Endothelial cell of umbilical vein (primary cell): ENCODE measurements around the gene SLC12A6. TPM values are rescaled to one million over a fixed set of nuclear protein-coding genes. Genes with fewer than 3 reads are reported as not detected.
"Not testable (repeated sequence)": the region's sequence is repeated elsewhere in the genome, so short reads cannot be mapped to it uniquely, and the experiment has no call there.

Experiments
- BruUV-seq: library from RNA; stranded (reverse); fragments of 400-500 nt; replicated peaks from 2 replicates; lab custom pipeline; 2021; lab: Mats Ljungman, UMichigan
- CTCF ChIA-PET: fragments of 300-600, 350-600 bp; sonication (Branson Sonifier 250); formaldehyde crosslinking; loops from one replicate; lab custom pipeline; 2021; ENCODE audit warnings: antibody characterized with exemption, inconsistent platforms; lab: Charles Lee
- POLR2A ChIA-PET: fragments of 300-600, 350-600 bp; sonication (Branson Sonifier 250); formaldehyde crosslinking; loops from one replicate; lab custom pipeline; 2021; ENCODE audit warnings: antibody characterized with exemption, inconsistent platforms; lab: Charles Lee
- DNase-seq: peaks from one replicate; pipeline ENCODE4 v3.0.0-alpha.2; 2011; ENCODE audit warnings: low read depth, low spot score
- FAIRE-seq: peaks from 2 replicates; lab custom pipeline; 2011; peaks lifted over from hg19 to GRCh38; lab: Jason Lieb, UNC
- H2AFZ ChIP-seq: 2 replicates; pipeline ENCODE4 v1.6.0; 2012; ENCODE audit warnings: low read depth, low read length, control low read depth, inconsistent platforms
- H3K27ac ChIP-seq: 2 replicates; pipeline ENCODE4 v1.5.1; 2011; ENCODE audit warnings: low read depth, mild to moderate bottlenecking, control low read depth, low read length, moderate library complexity; ENCODE audit not compliant: insufficient read depth
- H3K27me3 ChIP-seq, 2 experiments: 2 replicates each; pipeline versions ENCODE4 v1.6.0 to v1.6.1; 2011; ENCODE audit warnings: low read length in 2 of 2, mixed read lengths in 1 of 2; ENCODE audit not compliant: control insufficient read depth in 2 of 2, insufficient read depth in 2 of 2
- H3K36me3 ChIP-seq, 2 experiments: 2 replicates in 1 of 2; 3 replicates in 1 of 2; pipeline ENCODE4 v1.5.1; 2011; ENCODE audit warnings: low read length in 2 of 2, mild to moderate bottlenecking in 1 of 2, moderate library complexity in 1 of 2; ENCODE audit not compliant: control insufficient read depth in 2 of 2, insufficient read depth in 2 of 2; ENCODE audit errors: extremely low read depth in 1 of 2
- H3K4me1 ChIP-seq: 3 replicates; pipeline ENCODE4 v1.5.1; 2011; ENCODE audit warnings: mild to moderate bottlenecking, low read length; ENCODE audit not compliant: control insufficient read depth, insufficient read depth; ENCODE audit errors: extremely low read depth
- H3K4me2 ChIP-seq: 2 replicates; pipeline ENCODE4 v1.6.1; 2011; ENCODE audit warnings: low read length, control low read depth, mixed read lengths; ENCODE audit not compliant: insufficient read depth
- H3K4me3 ChIP-seq, 3 experiments: fragments of 200-600 bp in 1 of 3; sonication (generic), shearing (Covaris generic) in 1 of 3; replicated peaks in 1 of 3; 2 replicates each; pipeline ENCODE4 v1.5.1; 2011 to 2016; ENCODE audit warnings: control low read depth in 3 of 3, low read length in 3 of 3, mild to moderate bottlenecking in 2 of 3, inconsistent platforms in 1 of 3, low read depth in 1 of 3, moderate library complexity in 1 of 3; ENCODE audit not compliant: insufficient read depth in 1 of 3
- H3K79me2 ChIP-seq: 2 replicates; pipeline ENCODE4 v1.6.0; 2012; ENCODE audit warnings: low read length, inconsistent platforms; ENCODE audit not compliant: control insufficient read depth, insufficient read depth
- H3K9ac ChIP-seq: replicated peaks from 2 replicates; pipeline ENCODE3; 2011; ENCODE audit warnings: low read length, control low read depth; ENCODE audit not compliant: insufficient read depth; ENCODE audit errors: extremely low read depth
- H3K9me1 ChIP-seq: replicated peaks from 3 replicates; pipeline ENCODE4 v1.6.0; 2011; ENCODE audit warnings: mild to moderate bottlenecking, low read length; ENCODE audit not compliant: control insufficient read depth, insufficient read depth; ENCODE audit errors: extremely low read depth
- H3K9me3 ChIP-seq: replicated peaks from 2 replicates; pipeline ENCODE4 v1.5.1; 2012; ENCODE audit warnings: low read length, inconsistent platforms; ENCODE audit not compliant: control insufficient read depth, insufficient read depth
- H4K20me1 ChIP-seq: replicated peaks from 2 replicates; pipeline ENCODE3; 2011; ENCODE audit warnings: mild to moderate bottlenecking, low read length; ENCODE audit not compliant: control insufficient read depth, insufficient read depth; ENCODE audit errors: extremely low read depth
- EZH2 ChIP-seq: IDR thresholded peaks from 2 replicates; pipeline ENCODE4 v1.6.1; 2012; ENCODE audit warnings: borderline replicate concordance, low read depth, mild to moderate bottlenecking, moderate library complexity, low read length, inconsistent platforms; ENCODE audit not compliant: severe bottlenecking
- FOS ChIP-seq: IDR thresholded peaks from 2 replicates; pipeline ENCODE4 v1.6.1; 2011; ENCODE audit warnings: mild to moderate bottlenecking, low read length, moderate library complexity, borderline replicate concordance; ENCODE audit not compliant: insufficient read depth
- GATA2 ChIP-seq: IDR thresholded peaks from 2 replicates; pipeline ENCODE4 v1.7.0; 2011; ENCODE audit warnings: low read depth, mild to moderate bottlenecking, moderate library complexity, mixed read lengths, low read length; ENCODE audit not compliant: insufficient read length, insufficient read depth
- JUN ChIP-seq: IDR thresholded peaks from 2 replicates; pipeline ENCODE4 v1.6.1; 2011; ENCODE audit warnings: borderline replicate concordance, low read depth; ENCODE audit not compliant: insufficient read length, insufficient read depth
- MYC ChIP-seq: IDR thresholded peaks from one replicate; pipeline ENCODE4 v1.6.1; 2011; ENCODE audit warnings: mild to moderate bottlenecking, low read depth, low read length
- POLR2A ChIP-seq: IDR thresholded peaks from 2 replicates; pipeline ENCODE4 v1.6.1; 2012; ENCODE audit warnings: low read depth, mild to moderate bottlenecking, control low read depth, low read length
- POLR2AphosphoS5 ChIP-seq: IDR thresholded peaks from 2 replicates; pipeline ENCODE4 v1.6.1; 2012; ENCODE audit warnings: low read depth, mild to moderate bottlenecking, control low read depth, low read length, moderate library complexity; ENCODE audit not compliant: insufficient read depth
- dilution Hi-C: fragments of 300-500 bp; cut with MboI; formaldehyde crosslinking; loops from one replicate; pipeline ENCODE4 v1.15.0; 2019; ENCODE audit warnings: low sequenced_read_pairs; ENCODE audit not compliant: extremely low pct_ligation_motif_present
- intact Hi-C: fragments of 100-400 bp; cut with micrococcal nuclease; formaldehyde crosslinking; loops from one replicate; pipeline ENCODE4 v1.10.0; 2022
- polyA plus RNA-seq, 4 experiments: library from polyadenylated mRNA; depleted of rRNA in 3 of 4; stranded (reverse) in 3 of 4; unstranded in 1 of 4; fragments of >200 nt; gene quantifications; 2 replicates each; pipeline versions ENCODE4 v1.2.1 to v1.2.3, GENCODE V29; 2011 to 2012; ENCODE audit warnings: missing spikeins in 1 of 4
- total RNA-seq: library from RNA; stranded (reverse); gene quantifications from 2 replicates; pipeline ENCODE4 v1.2.3, GENCODE V29; 2021
- TF ChIP-seq, protein P1 (sequence below): IDR thresholded peaks from 2 replicates; pipeline ENCODE4 v1.6.1; 2011; ENCODE audit not compliant: insufficient read depth, insufficient read length
- TF ChIP-seq, protein P2 (sequence below), 2 donors: IDR thresholded peaks; 1 replicate in 1 of 2; 2 replicates in 1 of 2; pipeline ENCODE4 v1.5.1; 2011; ENCODE audit warnings: low read length in 2 of 2, mild to moderate bottlenecking in 2 of 2, moderate library complexity in 2 of 2, control low read depth in 1 of 2, inconsistent platforms in 1 of 2, low read depth in 1 of 2; ENCODE audit not compliant: insufficient read depth in 1 of 2; ENCODE audit errors: extremely low read depth in 1 of 2

Gene SLC12A6
- total and polyA plus RNA-seq, 2 donors (not counting 3 experiments of a cell fraction or from before 2014, with no cell fraction given): 21.4 to 27.1 TPM

DNA sequence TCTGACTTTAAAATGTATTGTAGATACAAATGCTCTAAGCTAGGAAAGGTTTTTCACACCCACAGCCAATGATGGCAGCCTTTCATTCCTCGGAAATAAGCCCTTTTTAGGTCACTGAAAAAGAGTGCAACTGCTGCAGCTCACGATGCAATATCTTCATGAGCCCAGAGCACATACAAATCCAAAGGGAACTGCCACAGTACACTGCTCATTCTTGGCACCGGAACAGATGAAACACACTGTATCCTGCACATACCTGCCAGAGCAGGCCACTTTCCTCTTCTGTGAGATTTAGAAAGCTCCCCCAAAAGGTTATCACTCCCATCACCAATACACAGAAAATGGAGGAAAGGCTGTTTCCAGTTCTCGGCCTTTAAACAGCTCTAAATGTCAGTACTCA, 42.9 kb upstream of the SLC12A6 start:
- intact Hi-C loops, H4K20me1 ChIP-seq, H3K9me3 ChIP-seq, DNase-seq, H3K27ac ChIP-seq, BruUV-seq, H3K79me2 ChIP-seq, CTCF ChIA-PET, H3K27me3 ChIP-seq, H3K9ac ChIP-seq, dilution Hi-C loops, H3K9me1 ChIP-seq, H3K4me3 ChIP-seq, H3K4me2 ChIP-seq, FAIRE-seq, H3K36me3 ChIP-seq, H3K4me1 ChIP-seq, POLR2A ChIA-PET, H2AFZ ChIP-seq: not testable (repeated sequence)

- Histone ChIP-seq H3K4me2 (no peak overlapping the region), H3K9ac (no peak overlapping the region), H3K27me3 (no peaks in the 10 kb centered on the region), H3K4me3 (no peak overlapping the region), H3K79me2 (no peaks in the 10 kb centered on the region), H3K27ac (no peak overlapping the region), H3K36me3 (no peaks in the 10 kb centered on the region), H3K9me3 (no peaks in the 10 kb centered on the region), H3K9me1 (no peaks in the 10 kb centered on the region), H2AFZ (no peak overlapping the region), H4K20me1 (no peaks in the 10 kb centered on the region), H3K4me1 (no peaks in the 10 kb centered on the region)
- no TSS peak for BruUV-seq
- DNase-seq: no peak
- intact Hi-C loops (no loop called here), dilution Hi-C loops (no loop called here)
- TF ChIP-seq POLR2A (no peak), GATA2 (no peak), FOS (no peak), MYC (no peak), EZH2 (no peak), POLR2AphosphoS5 (no peak), JUN (no peak)
- TF ChIP-seq, protein P1, sequence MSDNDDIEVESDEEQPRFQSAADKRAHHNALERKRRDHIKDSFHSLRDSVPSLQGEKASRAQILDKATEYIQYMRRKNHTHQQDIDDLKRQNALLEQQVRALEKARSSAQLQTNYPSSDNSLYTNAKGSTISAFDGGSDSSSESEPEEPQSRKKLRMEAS: no peak
- TF ChIP-seq, protein P2, sequence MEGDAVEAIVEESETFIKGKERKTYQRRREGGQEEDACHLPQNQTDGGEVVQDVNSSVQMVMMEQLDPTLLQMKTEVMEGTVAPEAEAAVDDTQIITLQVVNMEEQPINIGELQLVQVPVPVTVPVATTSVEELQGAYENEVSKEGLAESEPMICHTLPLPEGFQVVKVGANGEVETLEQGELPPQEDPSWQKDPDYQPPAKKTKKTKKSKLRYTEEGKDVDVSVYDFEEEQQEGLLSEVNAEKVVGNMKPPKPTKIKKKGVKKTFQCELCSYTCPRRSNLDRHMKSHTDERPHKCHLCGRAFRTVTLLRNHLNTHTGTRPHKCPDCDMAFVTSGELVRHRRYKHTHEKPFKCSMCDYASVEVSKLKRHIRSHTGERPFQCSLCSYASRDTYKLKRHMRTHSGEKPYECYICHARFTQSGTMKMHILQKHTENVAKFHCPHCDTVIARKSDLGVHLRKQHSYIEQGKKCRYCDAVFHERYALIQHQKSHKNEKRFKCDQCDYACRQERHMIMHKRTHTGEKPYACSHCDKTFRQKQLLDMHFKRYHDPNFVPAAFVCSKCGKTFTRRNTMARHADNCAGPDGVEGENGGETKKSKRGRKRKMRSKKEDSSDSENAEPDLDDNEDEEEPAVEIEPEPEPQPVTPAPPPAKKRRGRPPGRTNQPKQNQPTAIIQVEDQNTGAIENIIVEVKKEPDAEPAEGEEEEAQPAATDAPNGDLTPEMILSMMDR (IDR thresholded peaks at IDR 0.05; ENCODE audit: extremely low read depth in 1 of 2, insufficient read depth in 1 of 2, low read depth in 1 of 2, low read length in 2 of 2): no peak
- FAIRE-seq: no peak
- CTCF ChIA-PET: no interaction called here
- POLR2A ChIA-PET: no interaction called here
Measured at GRCh38 chr15:34376856-34377255, 39.3 kb upstream of the SLC12A6 start.

DNA sequence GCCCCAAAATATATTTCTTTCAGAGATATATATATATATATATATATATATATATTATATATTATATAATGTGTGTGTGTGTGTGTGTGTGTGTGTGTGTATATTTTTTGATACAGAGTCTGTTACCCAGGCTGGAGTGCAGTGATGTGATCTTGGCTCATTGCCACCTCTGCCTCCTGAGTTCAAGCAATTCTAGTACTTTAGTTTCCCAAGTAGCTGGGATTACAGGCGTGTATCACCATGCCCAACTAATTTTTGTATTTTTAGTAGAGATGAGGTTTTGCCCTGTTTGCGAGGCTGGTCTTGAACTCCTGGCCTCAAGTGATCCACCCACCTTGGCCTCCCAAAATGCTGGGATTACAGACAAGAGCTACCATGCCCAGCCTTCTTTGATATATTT, 38.0 kb upstream of the SLC12A6 start:
- BruUV-seq, H3K4me3 ChIP-seq, H3K36me3 ChIP-seq, H3K4me1 ChIP-seq, H3K9me3 ChIP-seq, FAIRE-seq, H3K4me2 ChIP-seq, H3K27ac ChIP-seq, H3K9me1 ChIP-seq, H3K79me2 ChIP-seq, H3K9ac ChIP-seq, H2AFZ ChIP-seq, intact Hi-C loops, DNase-seq, H4K20me1 ChIP-seq, H3K27me3 ChIP-seq, dilution Hi-C loops: not testable (repeated sequence)
- POLR2A ChIA-PET: interaction anchor here (0.6 kb wide), 1 partner anchor 273 kb away, joined by 3 read pairs; no protein-coding TSS in a partner anchor
- CTCF ChIA-PET: interaction anchor here (0.6 kb wide), 1 partner anchor 8 kb away, joined by 3 read pairs; the partner anchor contains the start of gene LPCAT4
